GM18520 (cell line): ENCODE results near the gene STARD10.

Source experiments
- ATAC-seq: cut with Tn5 transposase; IDR thresholded peaks from one replicate; pipeline ENCODE4 v1.9.1; 2021; ENCODE audit not compliant: unreplicated experiment

STARD10 gene

GRCh38 chr11:72767203-72768062, 26.4 kb downstream of the STARD10 start:
- ATAC-seq: no peak

GRCh38 chr11:72766152-72766902, 27.5 kb downstream of the STARD10 start:
- no peak for ATAC-seq

GRCh38 chr11:72764503-72764902, 29.3 kb downstream of the STARD10 start:
- no peak for ATAC-seq

- ATAC-seq: no peak
Observed at GRCh38 chr11:72763823-72764222, 30.0 kb downstream of the STARD10 start.

- ATAC-seq: no peak
Observed at GRCh38 chr11:72762641-72763304, 31.1 kb downstream of the STARD10 start.

GRCh38 chr11:72760539-72761405, 33.1 kb downstream of the STARD10 start:
- ATAC-seq: no peak

- ATAC-seq: no peak
Observed at GRCh38 chr11:72759468-72759985, 34.3 kb downstream of the STARD10 start.

GRCh38 chr11:72758690-72759389, 35.0 kb downstream of the STARD10 start:
- ATAC-seq: no peak

- no peak for ATAC-seq
Observed at GRCh38 chr11:72758304-72758689, 35.5 kb downstream of the STARD10 start.

- no peak for ATAC-seq
Observed at GRCh38 chr11:72755713-72756285, 38.0 kb downstream of the STARD10 start.

- no peak for ATAC-seq
Observed at GRCh38 chr11:72754544-72755155, 39.2 kb downstream of the STARD10 start.

- no peak for ATAC-seq
Observed at GRCh38 chr11:72754149-72754543, 39.7 kb downstream of the STARD10 start.

- no peak for ATAC-seq
Observed at GRCh38 chr11:72753341-72754148, 40.3 kb downstream of the STARD10 start.

- ATAC-seq: peak; percentile 39
Observed at GRCh38 chr11:72752088-72752914, 41.5 kb downstream of the STARD10 start, which contains the start of gene ARAP1. Gene ARAP1, minus strand, starts transcription at chr11:72752408. Its CDS starts 25,280 bp downstream, at chr11:72727128.

- ATAC-seq: no peak
Observed at GRCh38 chr11:72751116-72752087, 42.4 kb downstream of the STARD10 start.

GRCh38 chr11:72750556-72751115, 43.2 kb downstream of the STARD10 start:
- ATAC-seq: no peak
